GM21526 (cell line): ENCODE data around the gene LGALS4.
A peak's percentile ranks its signal among the peaks of the same experiment; 100 is the strongest.
"Not testable (repeated sequence)": the region's sequence is repeated elsewhere in the genome, so short reads cannot be mapped to it uniquely, and the experiment has no call there.

Source experiments
- ATAC-seq: cut with Tn5 transposase; IDR thresholded peaks from one replicate; pipeline ENCODE4 v1.9.1; 2021; ENCODE audit warnings: moderate library complexity; ENCODE audit not compliant: unreplicated experiment, low FRiP score

The LGALS4 gene, protein sequence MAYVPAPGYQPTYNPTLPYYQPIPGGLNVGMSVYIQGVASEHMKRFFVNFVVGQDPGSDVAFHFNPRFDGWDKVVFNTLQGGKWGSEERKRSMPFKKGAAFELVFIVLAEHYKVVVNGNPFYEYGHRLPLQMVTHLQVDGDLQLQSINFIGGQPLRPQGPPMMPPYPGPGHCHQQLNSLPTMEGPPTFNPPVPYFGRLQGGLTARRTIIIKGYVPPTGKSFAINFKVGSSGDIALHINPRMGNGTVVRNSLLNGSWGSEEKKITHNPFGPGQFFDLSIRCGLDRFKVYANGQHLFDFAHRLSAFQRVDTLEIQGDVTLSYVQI

GRCh38 chr19:38812841-38813320 is at the start of gene LGALS4:
Gene LGALS4, minus strand, starts transcription at chr19:38812945. Its CDS starts 59 bp downstream, at chr19:38812886.
- ATAC-seq, result no peak

- no peak for ATAC-seq
Observed at GRCh38 chr19:38861368-38861767, 48.6 kb upstream of the LGALS4 start.

DNA sequence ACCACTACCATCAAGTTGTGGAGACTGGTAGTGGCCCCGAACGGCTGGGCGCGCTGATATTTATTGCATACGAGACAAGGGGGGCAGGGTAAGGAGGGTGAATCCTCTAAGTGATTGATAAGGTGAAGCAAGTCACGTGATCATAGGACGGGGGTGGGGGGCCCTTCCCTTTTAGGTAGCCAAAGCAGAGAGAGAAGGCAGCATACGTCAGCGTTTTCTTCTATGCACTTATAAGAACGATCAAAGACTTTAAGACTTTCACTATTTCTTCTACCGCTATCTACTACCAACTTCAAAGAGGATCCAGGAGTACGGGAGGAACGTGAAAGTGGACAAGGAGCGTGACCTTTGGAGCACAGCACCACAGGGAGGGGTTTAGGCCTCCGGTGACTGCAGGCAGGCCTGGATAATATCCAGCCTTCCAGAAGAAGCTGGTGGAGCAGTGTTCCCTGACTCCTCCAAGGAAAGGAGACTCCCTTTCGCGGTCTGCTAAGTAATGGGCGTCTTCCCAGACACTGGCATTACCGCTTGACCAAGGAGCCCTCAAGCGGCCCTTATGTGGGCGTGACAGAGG is 47.0 kb upstream of the LGALS4 start:
- not testable (repeated sequence) for ATAC-seq

DNA sequence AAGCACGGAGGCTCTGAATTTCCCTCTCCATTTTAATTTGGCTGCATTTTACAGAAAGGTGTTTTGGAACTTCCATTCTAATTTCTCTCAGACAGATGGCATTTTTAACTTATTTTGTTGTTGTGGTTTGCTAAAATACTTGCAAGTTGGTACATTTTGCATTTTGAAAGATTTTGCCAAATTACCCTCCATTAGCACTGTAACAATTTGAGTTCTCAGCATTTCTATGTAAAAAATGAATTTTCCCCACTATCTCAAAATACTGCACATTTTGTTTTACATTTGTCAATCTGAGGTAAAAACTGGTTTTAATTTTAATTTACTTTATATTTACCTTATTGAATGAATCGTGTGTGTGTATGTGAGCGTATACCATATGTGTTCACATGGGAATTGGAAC is 44.1 kb upstream of the LGALS4 start:
- no peak for ATAC-seq

DNA sequence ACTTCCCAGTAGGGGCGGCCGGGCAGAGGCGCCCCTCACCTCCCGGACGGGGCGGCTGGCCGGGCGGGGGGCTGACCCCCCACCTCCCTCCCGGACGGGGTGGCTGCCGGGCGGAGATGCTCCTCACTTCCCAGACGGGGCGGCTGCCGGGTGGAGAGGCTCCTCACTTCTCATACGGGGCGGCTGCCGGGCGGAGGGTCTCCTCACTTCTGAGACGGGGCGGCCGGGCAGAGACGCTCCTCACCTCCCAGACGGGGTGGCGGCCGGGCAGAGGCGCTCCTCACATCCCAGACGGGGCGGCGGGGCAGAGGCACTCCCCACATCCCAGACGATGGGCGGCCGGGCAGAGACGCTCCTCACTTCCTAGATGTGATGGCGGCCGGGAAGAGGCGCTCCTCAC is 43.0 kb upstream of the LGALS4 start:
- not testable (repeated sequence) for ATAC-seq

DNA sequence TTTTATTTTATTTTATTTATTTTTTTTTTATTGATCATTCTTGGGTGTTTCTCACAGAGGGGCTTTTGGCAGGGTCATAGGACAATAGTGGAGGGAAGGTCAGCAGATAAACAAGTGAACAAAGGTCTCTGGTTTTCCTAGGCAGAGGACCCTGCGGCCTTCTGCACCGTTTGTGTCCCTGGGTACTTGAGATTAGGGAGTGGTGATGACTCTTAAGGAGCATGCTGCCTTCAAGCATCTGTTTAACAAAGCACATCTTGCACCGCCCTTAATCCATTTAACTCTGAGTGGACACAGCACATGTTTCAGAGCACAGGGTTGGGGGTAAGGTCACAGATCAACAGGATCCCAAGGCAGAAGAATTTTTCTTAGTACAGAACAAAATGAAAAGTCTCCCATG is 42.2 kb upstream of the LGALS4 start:
- not testable (repeated sequence) for ATAC-seq

DNA sequence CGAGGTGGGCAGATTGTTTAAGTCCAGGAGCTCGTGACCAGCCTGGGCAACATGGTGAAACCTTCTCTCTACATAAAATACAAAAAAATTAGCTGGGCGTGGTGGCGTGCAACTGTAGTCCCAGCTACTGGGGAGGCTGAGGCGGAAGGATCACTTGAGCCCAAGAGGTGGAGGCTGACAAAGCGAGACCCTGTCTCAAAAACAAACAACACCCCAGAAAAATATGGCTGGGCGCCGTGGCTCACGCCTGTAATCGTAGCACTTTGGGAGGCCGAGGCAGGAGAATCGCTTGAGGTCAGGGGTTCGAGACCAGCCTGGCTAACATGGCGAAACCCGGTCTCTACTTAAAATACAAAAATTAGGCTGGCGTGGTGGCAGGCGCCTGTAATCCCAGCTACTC is 40.5 kb upstream of the LGALS4 start:
- ATAC-seq, result no peak

- no peak for ATAC-seq
Observed at GRCh38 chr19:38852231-38853044, 39.7 kb upstream of the LGALS4 start.

DNA sequence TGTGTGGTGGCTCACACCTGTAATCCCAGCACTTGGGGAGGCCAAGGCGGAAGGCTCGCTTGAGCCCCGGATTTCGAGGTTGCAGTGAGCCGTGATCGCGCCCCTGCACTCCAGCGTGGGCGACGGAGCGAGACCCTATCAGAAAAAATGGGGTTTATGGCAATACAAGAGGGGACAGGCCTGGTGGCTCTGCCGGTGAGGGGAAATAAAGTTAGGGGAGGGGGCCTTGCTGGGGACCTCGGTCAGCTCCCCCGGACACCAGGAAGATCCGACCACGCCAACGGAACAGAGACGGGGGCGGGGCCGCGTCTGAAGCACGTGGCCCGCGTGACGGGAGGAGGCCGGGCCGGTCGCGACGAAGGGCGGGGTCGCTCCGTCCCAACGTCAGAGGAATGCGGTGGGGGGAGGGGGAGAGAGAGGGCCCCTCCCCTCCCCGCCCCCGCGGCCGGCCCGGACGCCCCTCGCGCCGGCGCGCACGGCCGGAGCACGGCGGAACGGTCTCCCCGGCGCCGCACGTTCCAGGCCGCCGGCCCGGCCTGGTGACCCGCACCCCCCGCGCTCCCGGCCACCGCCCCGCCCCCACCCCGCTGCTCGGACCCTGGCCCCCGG is 39.0 kb upstream of the LGALS4 start:
- peak; percentile 24 for ATAC-seq

DNA sequence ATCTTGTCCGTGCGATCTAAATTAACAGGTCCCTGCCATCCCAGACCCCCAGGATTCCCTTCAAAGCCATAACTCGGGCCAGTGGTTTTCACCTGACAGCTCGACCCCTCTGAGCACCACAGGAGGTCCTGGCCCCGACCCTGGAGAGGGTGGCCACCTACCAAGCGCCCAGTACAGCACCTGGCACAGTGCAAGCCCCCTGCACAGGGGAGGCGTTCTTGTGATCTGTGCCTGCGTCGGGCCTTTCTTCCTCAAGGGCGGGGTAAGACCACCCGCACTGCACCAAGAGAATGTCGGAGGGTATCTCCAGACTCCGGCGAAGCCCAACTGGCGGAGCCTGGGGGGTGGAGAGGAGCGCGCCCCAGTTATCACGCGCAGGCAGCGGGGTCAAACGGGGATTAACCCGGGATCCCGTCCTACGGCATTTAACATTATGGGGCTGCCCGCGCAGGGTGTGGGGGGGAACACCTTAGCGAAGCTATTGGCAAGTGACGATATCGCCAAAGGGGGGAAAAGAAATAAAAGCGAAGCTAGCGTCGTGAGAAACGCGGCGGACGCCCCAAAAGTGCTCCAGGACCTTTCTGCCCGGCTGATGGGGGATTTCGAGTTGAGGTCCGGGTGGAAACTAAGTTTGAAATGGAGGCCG is 38.4 kb upstream of the LGALS4 start:
- no peak for ATAC-seq

DNA sequence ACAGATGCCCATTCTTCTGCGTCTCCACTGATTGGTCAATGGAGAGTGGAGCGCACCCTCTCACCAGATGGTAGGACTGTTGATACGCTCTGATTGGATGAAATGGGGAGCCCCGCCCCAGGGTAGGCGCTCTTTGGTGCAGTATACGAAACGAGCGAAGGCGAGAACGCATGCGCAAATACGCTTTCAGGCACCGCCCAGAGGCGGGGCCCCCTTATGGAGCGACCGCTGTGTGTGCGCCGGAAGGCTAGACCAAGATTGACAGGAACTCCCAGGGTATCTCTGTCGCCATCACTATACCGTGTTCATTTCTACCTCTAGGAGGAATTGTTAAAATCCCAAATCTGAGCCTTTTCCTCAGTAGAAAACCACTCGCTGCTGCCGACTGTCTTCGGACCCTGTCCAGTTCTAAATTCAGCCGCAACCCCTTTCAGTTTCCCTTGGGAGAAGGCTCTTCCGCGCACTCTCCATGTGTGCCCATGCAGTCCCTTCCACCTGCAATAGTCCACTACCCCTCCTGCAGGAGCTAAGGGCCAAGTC is 37.8 kb upstream of the LGALS4 start:
- ATAC-seq, result peak; percentile 62

DNA sequence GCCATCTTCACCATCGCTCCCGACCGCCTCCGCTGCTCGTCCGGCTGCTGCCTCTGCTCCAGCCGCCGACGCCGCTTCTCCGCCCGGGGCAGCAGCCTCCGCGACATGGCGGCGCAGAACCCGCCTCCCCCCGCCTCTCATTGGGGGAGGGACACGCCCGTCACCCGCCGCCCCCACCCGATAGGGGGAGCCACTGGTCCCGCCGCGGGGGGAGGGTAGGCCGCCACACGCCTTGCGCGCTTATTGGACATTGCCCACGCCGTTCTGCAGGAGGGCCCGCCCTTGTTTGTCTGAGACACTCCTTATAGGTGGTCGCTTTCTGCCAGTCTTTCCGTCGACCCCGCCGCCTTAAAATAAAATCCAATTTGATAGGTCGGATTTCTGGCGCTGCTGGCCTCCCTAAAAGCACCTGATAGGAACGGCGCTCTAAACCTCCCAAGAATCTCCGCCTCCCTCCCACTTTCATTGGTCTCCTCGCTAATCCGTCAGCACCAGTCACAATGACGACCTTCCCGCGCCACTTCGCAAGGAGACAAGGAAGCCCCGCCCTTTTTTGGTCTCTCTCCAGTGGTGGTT is 37.2 kb upstream of the LGALS4 start, which contains the start of gene HNRNPL:
HNRNPL (minus strand) TSS at position 127 of the 576 bp plus-strand sequence; CDS start at position 107, 20 bp downstream.
- peak; percentile 46 for ATAC-seq

GRCh38 chr19:38849147-38849859 is 36.6 kb upstream of the LGALS4 start:
- no peak for ATAC-seq

GRCh38 chr19:38848299-38849146 is 35.8 kb upstream of the LGALS4 start:
- ATAC-seq, result no peak

DNA sequence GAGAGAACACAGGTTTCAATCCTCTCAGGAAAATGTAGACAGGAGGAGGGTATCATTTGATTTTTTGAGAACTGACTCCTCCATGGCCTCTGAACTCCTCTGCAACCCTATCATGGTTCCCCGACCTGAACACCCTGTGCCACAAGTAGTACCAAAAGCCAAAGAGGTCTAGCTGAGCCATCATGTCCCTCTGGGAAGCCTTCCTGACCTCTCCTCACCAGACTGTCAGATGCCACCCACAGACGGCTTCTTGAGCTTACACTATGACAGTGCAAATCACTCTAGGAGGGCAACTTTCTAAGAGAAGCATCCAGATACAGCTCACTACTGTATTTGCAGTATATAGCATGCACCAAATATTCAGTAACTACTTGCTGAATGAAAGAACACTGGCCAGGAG is 33.4 kb upstream of the LGALS4 start:
- ATAC-seq, result no peak

DNA sequence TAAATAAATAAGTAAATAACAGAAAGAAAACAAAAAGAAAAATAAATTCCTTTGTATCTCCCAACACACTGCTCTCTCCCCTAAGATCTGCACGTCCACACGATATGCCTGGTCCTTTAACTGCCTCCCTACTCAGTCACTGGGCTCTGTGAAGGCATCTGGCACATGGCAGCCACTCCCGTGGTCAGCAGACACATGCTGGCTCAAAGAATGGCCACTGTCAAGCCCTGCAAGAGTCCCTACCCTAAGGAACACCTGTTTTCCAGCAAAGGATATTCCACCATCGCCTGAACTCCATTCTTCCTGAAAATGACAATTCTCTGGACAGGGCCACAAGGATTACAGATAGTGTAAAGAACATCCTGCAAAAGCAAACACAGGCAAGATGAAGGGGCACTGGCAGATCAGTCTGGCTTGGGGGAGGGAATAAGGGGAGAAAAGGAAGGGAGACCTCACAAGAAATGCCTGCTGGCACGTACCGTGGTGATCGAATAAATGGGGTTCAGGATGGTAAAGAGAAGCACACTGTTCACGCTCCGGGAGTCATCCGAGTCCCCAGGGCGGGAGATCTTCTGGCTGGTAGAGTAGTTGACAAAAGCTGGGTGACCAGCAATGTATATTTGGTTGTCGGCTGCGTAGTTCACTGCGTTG is 32.8 kb upstream of the LGALS4 start:
- no peak for ATAC-seq

- no peak for ATAC-seq
Observed at GRCh38 chr19:38844093-38844686, 31.4 kb upstream of the LGALS4 start.
